Measurements from ENCODE around the gene TBC1D30.

The TBC1D30 gene

DNA sequence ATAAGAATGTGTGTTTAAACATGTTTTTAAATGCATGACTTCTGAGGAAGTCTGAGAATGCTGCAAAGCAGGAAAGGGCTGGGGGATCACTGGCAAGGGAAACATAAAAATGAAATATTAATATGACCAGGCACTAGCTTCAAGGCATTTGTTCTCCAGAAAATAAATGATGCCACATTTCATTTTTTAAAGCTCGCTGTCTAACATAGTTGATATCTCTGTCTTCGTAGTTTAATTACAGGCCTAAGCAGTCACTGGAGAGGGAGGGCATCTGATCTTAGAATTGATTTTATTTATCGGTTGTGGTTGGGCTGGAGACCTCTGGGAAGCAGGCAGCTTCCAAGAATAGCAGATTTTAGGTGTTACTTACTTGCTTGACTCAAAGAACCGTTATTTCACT, 87.5 kb downstream of the TBC1D30 start:
- H3K9me3 ChIP-seq (ENCODE audit: control insufficient read depth, insufficient read depth, low read length), result no peaks in the 10 kb centered on the region
- no peak for TF ChIP-seq EZH2phosphoT487 (IDR thresholded peaks at IDR 0.05; ENCODE audit: borderline replicate concordance, low read length)
- TF ChIP-seq, protein P1, sequence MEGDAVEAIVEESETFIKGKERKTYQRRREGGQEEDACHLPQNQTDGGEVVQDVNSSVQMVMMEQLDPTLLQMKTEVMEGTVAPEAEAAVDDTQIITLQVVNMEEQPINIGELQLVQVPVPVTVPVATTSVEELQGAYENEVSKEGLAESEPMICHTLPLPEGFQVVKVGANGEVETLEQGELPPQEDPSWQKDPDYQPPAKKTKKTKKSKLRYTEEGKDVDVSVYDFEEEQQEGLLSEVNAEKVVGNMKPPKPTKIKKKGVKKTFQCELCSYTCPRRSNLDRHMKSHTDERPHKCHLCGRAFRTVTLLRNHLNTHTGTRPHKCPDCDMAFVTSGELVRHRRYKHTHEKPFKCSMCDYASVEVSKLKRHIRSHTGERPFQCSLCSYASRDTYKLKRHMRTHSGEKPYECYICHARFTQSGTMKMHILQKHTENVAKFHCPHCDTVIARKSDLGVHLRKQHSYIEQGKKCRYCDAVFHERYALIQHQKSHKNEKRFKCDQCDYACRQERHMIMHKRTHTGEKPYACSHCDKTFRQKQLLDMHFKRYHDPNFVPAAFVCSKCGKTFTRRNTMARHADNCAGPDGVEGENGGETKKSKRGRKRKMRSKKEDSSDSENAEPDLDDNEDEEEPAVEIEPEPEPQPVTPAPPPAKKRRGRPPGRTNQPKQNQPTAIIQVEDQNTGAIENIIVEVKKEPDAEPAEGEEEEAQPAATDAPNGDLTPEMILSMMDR (IDR thresholded peaks at IDR 0.05; ENCODE audit: low read depth, low read length, poor library complexity, severe bottlenecking), result no peak
- H3K4me1 ChIP-seq (ENCODE audit: control insufficient read depth, low read length), result no peaks in the 10 kb centered on the region
- H3F3A ChIP-seq (ENCODE audit: control insufficient read depth, insufficient read depth), result no peaks in the 10 kb centered on the region
- no peak overlapping the region for H3K27ac ChIP-seq (ENCODE audit: low read depth, low read length)
- no peak overlapping the region for H3K4me2 ChIP-seq (ENCODE audit: low read length)
- H3K79me2 ChIP-seq (ENCODE audit: control insufficient read depth, low read length), result no peaks in the 10 kb centered on the region
- no peaks in the 10 kb centered on the region for H3K9me2 ChIP-seq (replicated peaks; ENCODE audit: control insufficient read depth, low read length)
- no peak overlapping the region for H3K4me3 ChIP-seq (ENCODE audit: low read length)
- H4K20me1 ChIP-seq (ENCODE audit: control insufficient read depth, insufficient read depth, low read depth, low read length), result no peaks in the 10 kb centered on the region
- peaks cover 14% of the 10 kb centered on the region; the same call in 1 of the 2 replicates for H3K27me3 ChIP-seq (ENCODE audit: control insufficient read depth, low read length)
- no peaks in the 10 kb centered on the region for H3K36me3 ChIP-seq (ENCODE audit: control insufficient read depth, low read length)

DNA sequence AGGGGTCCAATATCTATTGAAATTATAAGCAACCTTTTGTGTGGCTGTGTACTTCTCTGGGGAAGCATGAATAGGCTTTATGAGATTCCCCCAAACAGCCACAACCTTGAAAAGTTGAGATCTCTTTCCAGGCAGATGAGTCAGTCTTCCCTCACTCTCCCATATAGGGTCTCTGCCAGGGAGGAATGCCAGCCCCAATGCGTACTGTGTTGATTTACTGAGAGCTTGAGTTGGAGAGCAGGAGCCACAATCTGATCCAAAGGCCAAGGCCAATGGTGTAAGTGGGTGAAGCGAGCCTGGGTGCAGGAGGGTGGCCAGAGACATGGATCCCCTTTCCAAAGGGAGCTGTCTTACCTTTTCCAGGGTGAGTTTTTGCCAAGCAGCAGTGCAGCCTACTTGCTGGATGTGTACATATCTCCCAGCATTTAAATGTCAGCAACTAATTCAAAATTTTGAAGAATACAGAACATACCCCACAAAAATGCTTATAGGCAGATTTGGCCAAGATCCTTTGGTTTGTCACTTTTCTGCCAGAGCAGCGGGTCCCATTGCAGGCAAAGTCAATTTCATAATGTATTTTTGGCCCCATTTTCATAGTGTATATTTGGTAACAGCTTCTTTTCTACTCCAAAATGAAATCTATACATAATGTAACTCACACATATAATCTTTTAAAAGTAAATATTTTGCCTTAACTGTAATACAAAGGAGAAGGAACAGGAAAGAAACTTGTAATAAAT, 88.2 kb downstream of the TBC1D30 start:
- peaks cover 14% of the 10 kb centered on the region; the same call in 1 of the 2 replicates for H3K27me3 ChIP-seq (ENCODE audit: control insufficient read depth, low read length)
- H3K27ac ChIP-seq (ENCODE audit: low read depth, low read length), result no peak overlapping the region
- no peaks in the 10 kb centered on the region for H3K9me3 ChIP-seq (ENCODE audit: control insufficient read depth, insufficient read depth, low read length)
- no peaks in the 10 kb centered on the region for H3K9me2 ChIP-seq (replicated peaks; ENCODE audit: control insufficient read depth, low read length)
- TF ChIP-seq EZH2phosphoT487 (IDR thresholded peaks at IDR 0.05; ENCODE audit: borderline replicate concordance, low read length), result no peak
- TF ChIP-seq, protein P1 (IDR thresholded peaks at IDR 0.05; ENCODE audit: low read depth, low read length, poor library complexity, severe bottlenecking), result no peak
- H4K20me1 ChIP-seq (ENCODE audit: control insufficient read depth, insufficient read depth, low read depth, low read length), result no peaks in the 10 kb centered on the region
- H3K4me2 ChIP-seq (ENCODE audit: low read length), result no peak overlapping the region
- H3K36me3 ChIP-seq (ENCODE audit: control insufficient read depth, low read length), result no peaks in the 10 kb centered on the region
- H3K4me1 ChIP-seq (ENCODE audit: control insufficient read depth, low read length), result no peaks in the 10 kb centered on the region
- no peaks in the 10 kb centered on the region for H3K79me2 ChIP-seq (ENCODE audit: control insufficient read depth, low read length)
- no peak overlapping the region for H3K4me3 ChIP-seq (ENCODE audit: low read length)
- no peaks in the 10 kb centered on the region for H3F3A ChIP-seq (ENCODE audit: control insufficient read depth, insufficient read depth)

DNA sequence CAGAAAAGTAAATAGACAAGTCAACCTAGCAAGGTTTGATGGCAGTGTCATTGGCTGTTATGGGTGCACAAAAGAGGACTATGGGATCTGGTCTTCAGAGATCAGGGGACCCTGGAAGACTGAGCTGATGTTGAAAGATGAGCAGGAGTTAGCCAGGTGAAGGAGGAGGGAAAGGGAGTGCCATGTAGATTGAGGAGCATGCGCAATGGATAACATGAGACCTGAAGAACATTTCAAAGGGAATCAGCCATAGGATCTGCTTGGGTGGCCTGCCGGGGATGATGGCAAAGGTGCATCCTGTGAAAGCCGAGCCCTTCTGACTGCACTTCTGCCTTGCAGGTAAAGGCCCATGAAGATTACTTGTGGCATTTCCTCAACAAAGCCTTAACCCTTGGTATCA, 90.8 kb downstream of the TBC1D30 start:
- no peaks in the 10 kb centered on the region for H3K36me3 ChIP-seq (ENCODE audit: control insufficient read depth, low read length)
- H3K79me2 ChIP-seq (ENCODE audit: control insufficient read depth, low read length), result no peaks in the 10 kb centered on the region
- H3F3A ChIP-seq (ENCODE audit: control insufficient read depth, insufficient read depth), result no peaks in the 10 kb centered on the region
- TF ChIP-seq, protein P1 (IDR thresholded peaks at IDR 0.05; ENCODE audit: low read depth, low read length, poor library complexity, severe bottlenecking), result no peak
- TF ChIP-seq EZH2phosphoT487 (IDR thresholded peaks at IDR 0.05; ENCODE audit: borderline replicate concordance, low read length), result no peak
- H3K4me3 ChIP-seq (ENCODE audit: low read length), result no peak overlapping the region
- H3K9me2 ChIP-seq (replicated peaks; ENCODE audit: control insufficient read depth, low read length), result no peaks in the 10 kb centered on the region
- H3K4me2 ChIP-seq (ENCODE audit: low read length), result no peak overlapping the region
- peaks cover 11% of the 10 kb centered on the region; the same call in 1 of the 2 replicates for H3K27me3 ChIP-seq (ENCODE audit: control insufficient read depth, low read length)
- no peaks in the 10 kb centered on the region for H3K9me3 ChIP-seq (ENCODE audit: control insufficient read depth, insufficient read depth, low read length)
- H3K27ac ChIP-seq (ENCODE audit: low read depth, low read length), result no peak overlapping the region
- H4K20me1 ChIP-seq (ENCODE audit: control insufficient read depth, insufficient read depth, low read depth, low read length), result no peaks in the 10 kb centered on the region
- H3K4me1 ChIP-seq (ENCODE audit: control insufficient read depth, low read length), result no peaks in the 10 kb centered on the region

Measured in DOHH2 (cell line).